Mucosa of rectum (tissue), 2 donors: ENCODE results near the gene CCDC87.
"Not testable (repeated sequence)": the region's sequence is repeated elsewhere in the genome, so short reads cannot be mapped to it uniquely, and the experiment has no call there.

Experiments
- H3K27ac ChIP-seq, 2 donors: one replicate each; pipeline ENCODE4 v1.7.0; 2013; ENCODE audit warnings: inconsistent platforms in 2 of 2, low read depth in 2 of 2, low read length in 2 of 2
- H3K27me3 ChIP-seq, 2 donors: one replicate each; pipeline ENCODE4 v1.7.0; 2013; ENCODE audit warnings: low read length in 2 of 2; ENCODE audit not compliant: control insufficient read depth in 2 of 2, insufficient read depth in 2 of 2
- H3K36me3 ChIP-seq, 2 donors: one replicate each; pipeline ENCODE4 v1.7.0; 2013; ENCODE audit warnings: low read length in 2 of 2; ENCODE audit not compliant: control insufficient read depth in 2 of 2, insufficient read depth in 2 of 2
- H3K4me1 ChIP-seq, 2 donors: one replicate each; pipeline ENCODE4 v1.7.0; 2013; ENCODE audit warnings: low read length in 2 of 2, mild to moderate bottlenecking in 1 of 2; ENCODE audit not compliant: control insufficient read depth in 2 of 2, insufficient read depth in 2 of 2
- H3K4me3 ChIP-seq, 2 donors: one replicate each; pipeline ENCODE4 v1.7.0; 2013; ENCODE audit warnings: low read length in 2 of 2
- H3K9ac ChIP-seq, 2 donors: one replicate each; pipeline ENCODE4 v1.7.0; 2013; ENCODE audit warnings: low read length in 2 of 2, low read depth in 1 of 2, mild to moderate bottlenecking in 1 of 2
- H3K9me3 ChIP-seq, 2 donors: one replicate each; pipeline ENCODE4 v1.7.0; 2013; ENCODE audit warnings: low read length in 2 of 2; ENCODE audit not compliant: control insufficient read depth in 2 of 2
- donor health status: healthy.
- donor health status: Normal muscosa, but diverticular disease.

The CCDC87 gene

DNA sequence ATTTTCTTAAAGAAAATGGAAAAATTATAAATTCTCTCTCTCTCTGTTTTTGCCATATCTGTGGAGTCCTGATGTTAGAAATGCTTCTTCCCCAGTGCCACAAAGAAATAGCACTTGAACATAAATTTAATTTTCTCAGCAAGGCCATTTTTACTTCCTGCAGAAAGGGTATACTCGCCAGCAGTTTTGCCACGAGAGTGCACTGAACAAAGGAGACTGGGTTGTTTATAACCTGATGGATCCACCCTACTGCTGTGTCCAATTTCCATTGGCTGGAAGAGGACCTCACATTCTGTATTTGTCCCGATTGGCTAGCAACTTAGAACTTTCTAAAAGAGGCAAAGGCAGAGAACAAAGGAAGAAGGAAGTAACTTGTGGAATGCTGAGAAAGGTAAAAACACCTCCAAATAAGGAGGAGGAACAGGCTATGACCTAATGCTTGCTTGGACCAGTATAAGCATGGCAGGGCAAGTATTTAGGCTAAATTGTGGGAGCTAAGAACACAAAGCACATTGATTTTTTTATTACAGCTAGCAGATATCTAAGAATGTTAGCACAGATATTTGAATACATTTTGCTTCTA, 10.2 kb downstream of the CCDC87 start:
- not testable (repeated sequence) for H3K27me3 ChIP-seq, H3K9ac ChIP-seq, H3K4me3 ChIP-seq, H3K27ac ChIP-seq, H3K9me3 ChIP-seq, H3K36me3 ChIP-seq, H3K4me1 ChIP-seq

DNA sequence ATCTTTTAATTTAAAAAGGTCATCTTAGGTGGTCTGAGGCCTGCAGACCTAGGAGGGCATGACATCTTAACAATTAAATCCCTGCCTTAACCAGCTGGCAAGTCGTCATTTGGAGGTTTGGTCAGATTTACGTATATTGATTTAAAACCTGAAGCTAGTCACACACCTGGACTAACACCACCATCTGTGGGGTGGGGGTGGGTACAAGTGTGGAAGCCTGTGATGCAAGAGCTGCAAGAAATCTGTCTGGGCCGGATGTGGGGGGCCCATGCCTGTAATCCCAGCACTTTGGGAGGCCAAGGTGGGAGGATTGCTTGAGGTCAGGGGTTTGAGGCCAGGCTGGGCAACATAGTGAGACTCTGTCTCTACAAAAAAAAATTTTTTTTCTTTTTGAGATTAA, 11.6 kb downstream of the CCDC87 start:
- Histone ChIP-seq H3K27me3 (peaks cover 0 to 3% of the 10 kb centered on the region in 2 donors), H3K9me3 (peaks cover 0 to 2% of the 10 kb centered on the region in 2 donors), H3K4me1 (peaks cover 0 to 4% of the 10 kb centered on the region in 2 donors), H3K27ac (no peak overlapping the region), H3K36me3 (no peaks in the 10 kb centered on the region), H3K4me3 (no peak overlapping the region), H3K9ac (no peak overlapping the region)

GRCh38 chr11:66580803-66581202, 12.1 kb downstream of the CCDC87 start:
- Histone ChIP-seq H3K4me1 (peaks cover 0 to 4% of the 10 kb centered on the region in 2 donors), H3K27me3 (peaks cover 0 to 3% of the 10 kb centered on the region in 2 donors), H3K27ac (no peak overlapping the region), H3K9ac (no peak overlapping the region), H3K9me3 (peaks cover 0 to 2% of the 10 kb centered on the region in 2 donors), H3K36me3 (no peaks in the 10 kb centered on the region), H3K4me3 (no peak overlapping the region)

- H3K27me3 ChIP-seq: peaks cover 0 to 3% of the 10 kb centered on the region in 2 donors
- H3K9me3 ChIP-seq: peaks cover 0 to 2% of the 10 kb centered on the region in 2 donors
- no peak overlapping the region for H3K4me3 ChIP-seq
- no peak overlapping the region for H3K9ac ChIP-seq
- H3K4me1 ChIP-seq: peaks cover 0 to 4% of the 10 kb centered on the region in 2 donors
- H3K27ac ChIP-seq: no peak overlapping the region
- H3K36me3 ChIP-seq: no peaks in the 10 kb centered on the region
Measured at GRCh38 chr11:66579017-66579606, 13.8 kb downstream of the CCDC87 start.

DNA sequence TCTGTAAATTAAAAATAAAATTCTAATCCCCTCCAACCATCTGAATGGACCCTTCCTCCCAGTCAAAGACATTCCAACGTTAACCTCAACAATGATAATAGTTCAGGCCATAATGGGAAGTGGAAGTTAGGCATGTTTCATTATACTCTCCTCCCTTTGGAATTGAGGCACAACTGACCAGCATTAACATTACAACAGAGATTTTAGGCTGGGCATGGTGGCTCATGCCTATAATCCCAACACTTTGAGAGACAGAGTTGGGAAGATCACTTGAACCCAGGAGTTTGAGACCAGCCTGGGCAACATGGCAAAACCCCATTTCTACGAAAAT, 22.0 kb downstream of the CCDC87 start:
- Histone ChIP-seq H3K9ac (no peak overlapping the region), H3K4me1 (peaks cover 4% of the 10 kb centered on the region in 2 donors), H3K27ac (no peak overlapping the region), H3K36me3 (no peaks in the 10 kb centered on the region), H3K9me3 (no peaks in the 10 kb centered on the region), H3K4me3 (no peak overlapping the region), H3K27me3 (no peaks in the 10 kb centered on the region)

GRCh38 chr11:66570079-66570849, 22.6 kb downstream of the CCDC87 start:
- no peak overlapping the region for H3K9ac ChIP-seq
- no peaks in the 10 kb centered on the region for H3K9me3 ChIP-seq
- H3K36me3 ChIP-seq: no peaks in the 10 kb centered on the region
- H3K4me3 ChIP-seq: no peak overlapping the region
- peaks cover 4% of the 10 kb centered on the region in 2 donors for H3K4me1 ChIP-seq
- H3K27ac ChIP-seq: no peak overlapping the region
- no peaks in the 10 kb centered on the region for H3K27me3 ChIP-seq

DNA sequence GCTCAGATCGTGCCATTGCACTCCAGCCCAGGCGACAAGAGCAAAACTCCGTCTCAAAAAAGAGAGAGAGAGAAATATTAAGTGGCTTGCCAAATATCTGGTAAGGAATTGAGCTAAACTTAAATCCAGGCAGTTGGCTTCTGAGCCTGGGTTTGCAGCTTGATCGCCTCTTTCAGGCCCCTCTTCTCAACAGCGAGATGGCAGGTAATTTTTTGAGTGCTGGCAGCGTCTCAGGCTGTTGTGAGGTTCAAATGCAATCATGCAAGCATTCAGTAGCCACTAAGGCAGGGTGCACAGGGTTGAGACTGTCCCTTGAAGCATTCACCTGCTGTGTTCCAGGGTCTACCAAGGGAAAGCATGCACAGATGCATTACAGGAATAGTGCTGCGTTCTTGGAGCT, 23.8 kb downstream of the CCDC87 start:
- Histone ChIP-seq H3K9me3 (no peaks in the 10 kb centered on the region), H3K27me3 (no peaks in the 10 kb centered on the region), H3K4me3 (no peak overlapping the region), H3K9ac (no peak overlapping the region), H3K27ac (no peak overlapping the region), H3K4me1 (peaks cover 4% of the 10 kb centered on the region in 2 donors), H3K36me3 (no peaks in the 10 kb centered on the region)

- peak within 1 kb of the TSS; percentile 57 to 67 for H3K4me3 ChIP-seq
- no peaks in the 10 kb centered on the region for H3K27me3 ChIP-seq
- peaks cover 4% of the 10 kb centered on the region in 2 donors for H3K4me1 ChIP-seq
- H3K9me3 ChIP-seq: no peaks in the 10 kb centered on the region
- H3K36me3 ChIP-seq: no peaks in the 10 kb centered on the region
- H3K27ac ChIP-seq: no peak within 1 kb of the TSS
- peak within 1 kb of the TSS in 1 of 2 donors; percentile 48 for H3K9ac ChIP-seq
Measured at GRCh38 chr11:66568124-66568916, 24.5 kb downstream of the CCDC87 start, which contains the start of gene CTSF. TSS of gene CTSF (minus strand) at chr11:66568606. CDS start at chr11:66568486, 120 bp downstream.

DNA sequence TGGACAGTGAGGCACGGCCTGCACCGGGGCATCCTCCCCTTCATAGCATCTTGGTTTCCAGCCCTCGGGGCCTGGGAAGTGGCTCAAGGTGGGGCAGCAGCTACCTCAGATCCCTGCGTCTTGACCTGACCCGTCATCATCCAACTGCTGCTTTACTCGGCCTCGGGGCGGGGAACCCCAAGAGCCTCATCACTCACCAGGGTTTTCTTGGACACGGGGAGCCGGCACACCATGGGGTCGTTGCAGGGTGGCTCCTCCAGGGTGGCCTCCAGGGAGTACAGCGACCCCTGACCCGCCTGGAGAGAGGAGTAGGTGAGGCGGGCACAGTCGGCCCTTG, 25.1 kb downstream of the CCDC87 start:
- peak overlapping the region in 1 of 2 donors; percentile 48 for H3K9ac ChIP-seq
- peaks cover 4% of the 10 kb centered on the region in 2 donors for H3K4me1 ChIP-seq
- H3K4me3 ChIP-seq: peak overlapping the region; percentile 31 to 57
- H3K9me3 ChIP-seq: no peaks in the 10 kb centered on the region
- H3K27me3 ChIP-seq: no peaks in the 10 kb centered on the region
- H3K36me3 ChIP-seq: no peaks in the 10 kb centered on the region
- no peak overlapping the region for H3K27ac ChIP-seq

DNA sequence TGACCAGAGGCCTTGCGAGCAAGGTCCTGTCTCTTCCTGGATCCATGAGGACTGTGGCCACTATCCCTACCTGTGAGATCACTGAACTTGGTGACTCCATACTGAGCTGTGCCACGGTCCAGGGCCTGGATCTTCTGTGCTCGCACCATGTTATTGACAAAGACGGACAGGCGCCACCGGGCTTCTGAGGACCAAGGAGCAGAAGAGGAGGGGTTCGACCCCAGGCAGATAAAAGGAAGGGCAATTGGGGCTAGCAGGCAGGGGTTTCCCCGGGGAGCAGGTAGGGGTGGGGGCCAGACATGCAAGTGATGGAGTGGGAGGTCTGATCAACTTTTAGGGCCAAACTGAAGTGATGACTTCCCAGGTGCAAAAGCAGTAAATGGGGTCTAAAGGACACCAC, 26.6 kb downstream of the CCDC87 start:
- no peaks in the 10 kb centered on the region for H3K27me3 ChIP-seq

More for the DNA sequence above, 26.6 kb downstream of the CCDC87 start:
- H3K9me3 ChIP-seq: no peaks in the 10 kb centered on the region
- peaks cover 4% of the 10 kb centered on the region in 2 donors for H3K4me1 ChIP-seq
- no peak overlapping the region for H3K4me3 ChIP-seq
- H3K36me3 ChIP-seq: no peaks in the 10 kb centered on the region
- no peak overlapping the region for H3K27ac ChIP-seq
- H3K9ac ChIP-seq: no peak overlapping the region
